Naive thymus-derived CD4-positive, alpha-beta T cell (primary cell): ENCODE data around the gene GABRA5. TPM values are rescaled to one million over a fixed set of nuclear protein-coding genes. Genes with fewer than 3 reads are reported as not detected.
"Not testable (repeated sequence)": the region's sequence is repeated elsewhere in the genome, so short reads cannot be mapped to it uniquely, and the experiment has no call there.

Experiments
- ATAC-seq: fragments of 150-1000 bp; cut with Tn5 transposase; 2 replicates; pipeline ENCODE4 v1.10.0; 2021; ENCODE audit warnings: mild to moderate bottlenecking, moderate library complexity
- CTCF ChIA-PET: fragments of 350-600 bp; sonication (Branson Sonifier 250); formaldehyde crosslinking; loops from one replicate; lab custom pipeline; 2021; ENCODE audit warnings: antibody characterized with exemption; lab: Charles Lee
- POLR2A ChIA-PET: fragments of 350-600 bp; sonication (Branson Sonifier 250); formaldehyde crosslinking; loops from one replicate; lab custom pipeline; 2021; ENCODE audit warnings: antibody characterized with exemption, inconsistent platforms; lab: Charles Lee
- DNase-seq, 9 donors: peaks; one replicate each; pipeline versions ENCODE4 v3.0.0 to v3.0.0-alpha.2; 2020 to 2022; ENCODE audit warnings: mixed read lengths in 1 of 9
- H3K27ac ChIP-seq: one replicate; pipeline ENCODE4 v1.7.0; 2013; ENCODE audit warnings: mild to moderate bottlenecking, low read depth, low read length, moderate library complexity
- H3K27me3 ChIP-seq, 2 donors: one replicate each; pipeline ENCODE4 v1.7.0; 2013; ENCODE audit warnings: low read length in 2 of 2, mild to moderate bottlenecking in 2 of 2, moderate library complexity in 2 of 2; ENCODE audit not compliant: control insufficient read depth in 2 of 2, insufficient read depth in 2 of 2
- H3K36me3 ChIP-seq, 3 experiments: 1 replicate in 2 of 3; 2 replicates in 1 of 3; pipeline ENCODE4 v1.7.0; 2013; ENCODE audit warnings: low read length in 3 of 3, mild to moderate bottlenecking in 3 of 3, moderate library complexity in 1 of 3; ENCODE audit not compliant: insufficient read depth in 3 of 3, control insufficient read depth in 2 of 3
- H3K4me1 ChIP-seq, 2 donors: one replicate each; pipeline ENCODE4 v1.7.0; 2013; ENCODE audit warnings: low read length in 2 of 2, mild to moderate bottlenecking in 2 of 2, moderate library complexity in 1 of 2; ENCODE audit not compliant: control insufficient read depth in 2 of 2, insufficient read depth in 2 of 2
- H3K4me3 ChIP-seq: 2 replicates; pipeline ENCODE4 v1.7.0; 2013; ENCODE audit warnings: mild to moderate bottlenecking, low read length
- H3K9me3 ChIP-seq, 3 experiments: 1 replicate in 2 of 3; 2 replicates in 1 of 3; pipeline ENCODE4 v1.7.0; 2013; ENCODE audit warnings: low read length in 3 of 3; ENCODE audit not compliant: control insufficient read depth in 2 of 3
- H3K27ac Mint-ChIP-seq, 9 donors: one replicate each; pipeline ENCODE4 v1.8.0; 2020 to 2022; ENCODE audit warnings: mixed read lengths in 9 of 9, mild to moderate bottlenecking in 8 of 9, moderate library complexity in 5 of 9, inconsistent platforms in 2 of 9
- H3K27me3 Mint-ChIP-seq, 5 donors: one replicate each; pipeline ENCODE4 v1.8.0; 2021 to 2022; ENCODE audit warnings: mixed read lengths in 5 of 5, mild to moderate bottlenecking in 1 of 5
- H3K36me3 Mint-ChIP-seq, 5 donors: one replicate each; pipeline ENCODE4 v1.8.0; 2020 to 2022; ENCODE audit warnings: mixed read lengths in 5 of 5, mild to moderate bottlenecking in 3 of 5, inconsistent platforms in 1 of 5
- H3K4me1 Mint-ChIP-seq, 7 donors: one replicate each; pipeline ENCODE4 v1.8.0; 2020 to 2022; ENCODE audit warnings: mixed read lengths in 7 of 7, mild to moderate bottlenecking in 3 of 7, inconsistent platforms in 1 of 7
- H3K4me3 Mint-ChIP-seq, 10 donors: one replicate each; pipeline ENCODE4 v1.8.0; 2020 to 2022; ENCODE audit warnings: mild to moderate bottlenecking in 10 of 10, mixed read lengths in 10 of 10, moderate library complexity in 6 of 10, inconsistent platforms in 2 of 10
- H3K9me3 Mint-ChIP-seq, 11 donors: one replicate each; pipeline ENCODE4 v1.8.0; 2020 to 2022; ENCODE audit warnings: mixed read lengths in 11 of 11, mild to moderate bottlenecking in 4 of 11, inconsistent platforms in 1 of 11, moderate library complexity in 1 of 11
- intact Hi-C, 2 donors: fragments of 100-400 bp; cut with micrococcal nuclease; formaldehyde crosslinking; loops; one replicate each; pipeline ENCODE4 v1.15.1; 2023
- polyA plus RNA-seq, 2 donors: library from polyadenylated mRNA; unstranded; fragments of 300-500 nt; fragmentation: Illumina TruSeq; gene quantifications; one replicate each; pipeline ENCODE4 v1.2.3, GENCODE V29; 2021
- total RNA-seq, 6 experiments: library from RNA in 5 of 6; stranded (reverse) in 5 of 6; gene quantifications; 1 replicate in 5 of 6; 2 replicates in 1 of 6; pipeline ENCODE4 v1.2.3 and lab custom pipeline; 2021 to 2026

Gene GABRA5
- total RNA-seq (not detected), polyA plus RNA-seq (not detected), total RNA-seq (lab: John Stamatoyannopoulos, UW) (not detected)

DNA sequence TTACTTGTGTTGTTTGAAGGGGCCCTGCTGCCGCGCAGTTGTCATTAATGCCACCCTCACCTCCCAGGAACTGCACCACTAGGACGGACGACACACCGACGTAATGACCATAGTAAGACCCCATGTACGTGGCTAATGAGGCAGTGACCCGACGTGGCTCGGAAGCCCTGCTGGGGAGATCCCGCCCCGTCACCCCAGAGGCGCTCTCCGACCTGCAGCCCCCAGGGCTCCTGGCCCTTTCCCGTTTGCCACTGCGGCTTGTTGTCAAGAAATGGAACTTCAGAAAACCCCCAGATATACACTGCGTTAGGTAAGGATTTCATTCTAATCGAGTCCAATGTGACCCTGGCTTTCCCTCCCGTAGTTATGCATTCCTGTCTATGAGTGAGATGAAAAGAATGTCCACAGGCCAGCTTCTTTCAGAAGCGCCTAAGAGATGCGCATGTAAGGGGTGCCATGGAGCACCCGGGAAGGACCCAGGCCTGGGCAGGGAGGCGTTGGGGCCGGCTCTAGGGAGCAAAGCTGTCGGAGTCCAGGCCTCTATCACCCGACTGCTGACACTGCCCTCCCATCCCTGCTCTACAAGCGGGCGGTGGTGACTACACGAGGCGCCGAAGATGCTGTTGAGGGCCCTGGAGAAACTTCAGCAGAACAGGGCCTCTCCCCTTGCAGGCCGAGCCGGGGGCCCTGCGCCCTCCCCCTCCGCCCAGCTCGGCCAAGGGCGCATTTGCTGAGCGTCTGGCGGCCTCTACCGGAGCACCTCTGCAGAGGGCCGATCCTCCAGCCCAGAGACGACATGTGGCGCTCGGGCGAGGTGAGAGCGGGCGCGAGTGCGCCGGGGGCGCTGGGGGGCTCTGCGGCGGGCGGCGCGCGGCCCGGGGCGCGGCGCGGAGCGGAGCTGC lies at the start of gene GABRA5:
TSS of gene GABRA5 (plus strand) at position 765 of the 902 bp plus-strand sequence. CDS start 2,187 bp downstream, outside the sequence.
- Mint-ChIP-seq H3K4me3 (no peak within 1 kb of the TSS), H3K9me3 (peaks cover 0 to 6% (median 0%) of the 10 kb centered on the region in 11 donors), H3K36me3 (no peaks in the 10 kb centered on the region), H3K27ac (no peak within 1 kb of the TSS), H3K4me1 (no peaks in the 10 kb centered on the region), H3K27me3 (peaks cover 25 to 39% (median 35%) of the 10 kb centered on the region in 5 donors)
- ChIA-PET POLR2A (no interaction called here), CTCF (no interaction called here)
- Histone ChIP-seq H3K36me3 (no peaks in the 10 kb centered on the region), H3K4me1 (no peaks in the 10 kb centered on the region), H3K27ac (no peak within 1 kb of the TSS), H3K9me3 (no peaks in the 10 kb centered on the region), H3K27me3 (peaks cover 0 to 4% of the 10 kb centered on the region in 2 donors), H3K4me3 (no peak within 1 kb of the TSS)
- intact Hi-C loops, result no loop called here
- no peak for DNase-seq
- ATAC-seq, result no peak

GRCh38 chr15:26831191-26831590 lies 35.7 kb upstream of the GABRA5 start:
- H3K36me3 Mint-ChIP-seq, H3K4me1 ChIP-seq, H3K27me3 Mint-ChIP-seq, H3K4me1 Mint-ChIP-seq, POLR2A ChIA-PET, intact Hi-C loops, H3K27me3 ChIP-seq, H3K4me3 ChIP-seq, H3K36me3 ChIP-seq, H3K4me3 Mint-ChIP-seq, ATAC-seq, H3K27ac Mint-ChIP-seq, DNase-seq, CTCF ChIA-PET, H3K9me3 ChIP-seq, H3K27ac ChIP-seq: not testable (repeated sequence)
- peaks cover 0 to 30% (median 9%) of the 10 kb centered on the region in 11 donors for H3K9me3 Mint-ChIP-seq

DNA sequence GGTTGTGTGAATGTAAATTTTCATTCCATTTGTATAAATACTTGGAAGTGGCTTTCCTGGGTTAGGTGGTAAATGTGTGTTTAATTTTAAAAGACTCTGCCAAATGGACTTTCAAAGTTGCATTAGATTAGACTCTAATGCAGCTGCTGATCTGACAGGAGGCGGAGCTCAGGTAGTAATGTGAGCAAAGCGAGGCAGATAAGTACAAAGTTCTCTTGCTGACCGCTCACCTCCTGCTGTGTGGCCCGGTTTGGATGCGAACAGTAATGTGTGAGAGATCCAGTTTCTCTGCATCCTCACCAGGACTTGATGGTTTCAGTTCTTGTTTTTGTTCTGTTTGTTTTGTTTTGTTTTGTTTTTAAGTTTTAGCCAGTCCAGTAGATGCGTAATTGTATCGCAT lies 34.9 kb upstream of the GABRA5 start:
- ChIA-PET CTCF (no interaction called here), POLR2A (no interaction called here)
- Mint-ChIP-seq H3K9me3 (peaks cover 0 to 38% (median 10%) of the 10 kb centered on the region in 11 donors), H3K4me3 (no peak overlapping the region), H3K27ac (no peak overlapping the region), H3K27me3 (no peaks in the 10 kb centered on the region), H3K36me3 (no peaks in the 10 kb centered on the region), H3K4me1 (no peaks in the 10 kb centered on the region)
- H3K4me1 ChIP-seq, result no peaks in the 10 kb centered on the region
- DNase-seq (no peak), ATAC-seq (no peak)
- no peaks in the 10 kb centered on the region for H3K9me3 ChIP-seq
- no peak overlapping the region for H3K27ac ChIP-seq
- intact Hi-C loops, result no loop called here
- H3K27me3 ChIP-seq, result no peaks in the 10 kb centered on the region
- no peak overlapping the region for H3K4me3 ChIP-seq
- H3K36me3 ChIP-seq, result no peaks in the 10 kb centered on the region

DNA sequence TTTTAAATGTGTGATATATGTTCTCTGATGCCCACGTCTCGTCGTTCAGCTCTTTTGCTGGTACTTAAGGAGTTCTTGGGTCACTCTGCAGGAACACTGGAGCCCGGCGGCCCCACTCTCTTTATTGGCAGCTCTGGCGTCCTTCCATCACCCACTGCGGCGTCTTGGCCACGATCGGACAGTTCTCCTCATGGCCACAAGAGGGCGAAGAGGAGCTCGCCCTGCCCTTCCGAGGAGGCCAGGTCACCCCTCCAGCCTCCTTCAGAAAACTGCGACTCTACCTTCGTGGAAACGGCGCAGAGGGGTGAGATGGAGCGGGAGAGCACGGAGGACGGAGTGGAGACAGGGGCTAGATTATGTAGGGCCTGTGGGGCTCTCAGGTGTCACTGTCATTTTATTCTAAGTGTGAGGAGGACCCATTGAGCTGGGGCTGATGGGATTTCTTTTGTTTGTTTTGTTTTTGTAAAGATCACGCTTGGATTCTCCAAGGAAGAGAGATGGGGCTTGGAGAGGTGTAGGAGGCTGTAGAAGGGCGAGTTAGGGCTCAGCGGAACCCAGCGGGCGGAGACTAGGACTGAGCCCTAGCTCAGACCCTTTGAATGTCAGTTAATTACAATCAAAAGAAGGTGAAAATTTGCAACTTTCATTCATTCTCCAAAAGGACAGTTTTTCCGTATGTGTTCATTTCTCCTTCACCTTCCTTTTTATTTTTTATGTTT lies 28.0 kb upstream of the GABRA5 start:
- no peak for ATAC-seq
- H3K27ac Mint-ChIP-seq, result no peak overlapping the region
- Histone ChIP-seq H3K4me3 (no peak overlapping the region), H3K9me3 (no peaks in the 10 kb centered on the region), H3K27ac (no peak overlapping the region), H3K4me1 (no peaks in the 10 kb centered on the region), H3K27me3 (no peaks in the 10 kb centered on the region), H3K36me3 (no peaks in the 10 kb centered on the region)
- peaks cover 0 to 33% (median 12%) of the 10 kb centered on the region in 11 donors for H3K9me3 Mint-ChIP-seq
- H3K27me3 Mint-ChIP-seq, result peaks cover 0 to 24% (median 20%) of the 10 kb centered on the region in 5 donors
- peaks cover 0 to 4% (median 0%) of the 10 kb centered on the region in 5 donors for H3K36me3 Mint-ChIP-seq
- no peak for DNase-seq
- H3K4me1 Mint-ChIP-seq, result peaks cover 0 to 2% (median 0%) of the 10 kb centered on the region in 7 donors
- CTCF ChIA-PET, result no interaction called here
- H3K4me3 Mint-ChIP-seq, result no peak overlapping the region
- POLR2A ChIA-PET, result no interaction called here
- intact Hi-C loops, result no loop called here

DNA sequence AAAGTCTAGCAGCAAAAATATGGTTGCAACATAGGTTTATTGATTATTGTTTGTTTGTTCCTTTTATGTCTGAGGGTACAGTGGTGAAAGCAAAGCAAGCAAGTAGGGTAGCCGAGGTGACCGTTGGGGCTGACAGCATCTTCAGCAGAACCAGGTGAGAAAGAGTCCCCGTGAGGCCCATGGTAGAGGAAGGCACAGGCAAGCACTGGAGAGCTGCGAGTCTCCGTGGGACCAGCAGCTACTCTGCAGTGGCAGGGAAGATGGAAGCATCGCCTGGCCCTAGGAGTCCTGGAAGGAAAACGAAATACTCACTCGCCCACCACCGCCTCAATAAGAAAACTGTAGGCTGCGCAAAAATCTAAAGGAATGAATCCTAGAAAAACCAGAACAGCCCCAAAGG lies 25.3 kb upstream of the GABRA5 start:
- POLR2A ChIA-PET, result no interaction called here
- peaks cover 0 to 2% (median 0%) of the 10 kb centered on the region in 7 donors for H3K4me1 Mint-ChIP-seq
- H3K4me3 Mint-ChIP-seq, result no peak overlapping the region
- no peaks in the 10 kb centered on the region for H3K36me3 ChIP-seq
- no peak overlapping the region for H3K27ac ChIP-seq
- peaks cover 0 to 29% (median 8%) of the 10 kb centered on the region in 11 donors for H3K9me3 Mint-ChIP-seq
- CTCF ChIA-PET, result no interaction called here
- ATAC-seq (no peak), DNase-seq (no peak)
- no peaks in the 10 kb centered on the region for H3K27me3 ChIP-seq
- intact Hi-C loops, result no loop called here
- H3K27me3 Mint-ChIP-seq, result peaks cover 0 to 24% (median 20%) of the 10 kb centered on the region in 5 donors
- H3K27ac Mint-ChIP-seq, result no peak overlapping the region
- peaks cover 0 to 4% (median 0%) of the 10 kb centered on the region in 3 experiments for H3K9me3 ChIP-seq
- H3K4me3 ChIP-seq, result no peak overlapping the region
- H3K4me1 ChIP-seq, result no peaks in the 10 kb centered on the region
- peaks cover 0 to 4% (median 0%) of the 10 kb centered on the region in 5 donors for H3K36me3 Mint-ChIP-seq

GRCh38 chr15:26841941-26842340 lies 24.9 kb upstream of the GABRA5 start:
- Mint-ChIP-seq H3K4me1 (peaks cover 0 to 2% (median 0%) of the 10 kb centered on the region in 7 donors), H3K36me3 (peaks cover 0 to 4% (median 0%) of the 10 kb centered on the region in 5 donors), H3K27ac (no peak overlapping the region), H3K4me3 (no peak overlapping the region), H3K9me3 (peaks cover 0 to 30% (median 6%) of the 10 kb centered on the region in 11 donors), H3K27me3 (peaks cover 0 to 24% (median 20%) of the 10 kb centered on the region in 5 donors)
- H3K27ac ChIP-seq, result no peak overlapping the region
- POLR2A ChIA-PET, result no interaction called here
- intact Hi-C loops, result no loop called here
- H3K4me3 ChIP-seq, result no peak overlapping the region
- ATAC-seq (no peak), DNase-seq (no peak)
- H3K27me3 ChIP-seq, result no peaks in the 10 kb centered on the region
- peaks cover 0 to 4% (median 0%) of the 10 kb centered on the region in 3 experiments for H3K9me3 ChIP-seq
- no peaks in the 10 kb centered on the region for H3K4me1 ChIP-seq
- CTCF ChIA-PET, result interaction anchor here (0.7 kb wide), 1 partner anchor 166 kb away, joined by 5 read pairs; no protein-coding TSS in a partner anchor
- H3K36me3 ChIP-seq, result no peaks in the 10 kb centered on the region
